Measurements from ENCODE around the gene C1QTNF2.

DNA sequence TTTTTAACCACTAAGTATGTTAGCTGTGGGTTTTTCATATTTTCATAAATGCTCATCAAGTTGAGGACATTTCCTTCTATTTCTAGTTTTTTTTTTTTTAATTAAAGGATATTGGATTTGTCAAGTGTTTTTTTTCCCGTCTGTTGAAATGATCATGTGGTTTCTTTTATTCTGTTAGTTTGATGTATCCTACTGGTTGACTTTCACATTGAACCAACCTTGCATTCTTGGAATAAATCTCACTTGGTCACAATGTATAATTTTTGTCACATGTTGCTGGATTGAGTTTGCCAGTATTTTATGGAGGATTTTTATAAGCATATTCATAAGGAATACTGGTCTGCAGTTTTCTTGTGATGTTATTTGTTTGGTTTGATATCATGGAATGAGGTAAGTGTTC lies 17.0 kb upstream of the C1QTNF2 start:
- TF ChIP-seq, protein P1, sequence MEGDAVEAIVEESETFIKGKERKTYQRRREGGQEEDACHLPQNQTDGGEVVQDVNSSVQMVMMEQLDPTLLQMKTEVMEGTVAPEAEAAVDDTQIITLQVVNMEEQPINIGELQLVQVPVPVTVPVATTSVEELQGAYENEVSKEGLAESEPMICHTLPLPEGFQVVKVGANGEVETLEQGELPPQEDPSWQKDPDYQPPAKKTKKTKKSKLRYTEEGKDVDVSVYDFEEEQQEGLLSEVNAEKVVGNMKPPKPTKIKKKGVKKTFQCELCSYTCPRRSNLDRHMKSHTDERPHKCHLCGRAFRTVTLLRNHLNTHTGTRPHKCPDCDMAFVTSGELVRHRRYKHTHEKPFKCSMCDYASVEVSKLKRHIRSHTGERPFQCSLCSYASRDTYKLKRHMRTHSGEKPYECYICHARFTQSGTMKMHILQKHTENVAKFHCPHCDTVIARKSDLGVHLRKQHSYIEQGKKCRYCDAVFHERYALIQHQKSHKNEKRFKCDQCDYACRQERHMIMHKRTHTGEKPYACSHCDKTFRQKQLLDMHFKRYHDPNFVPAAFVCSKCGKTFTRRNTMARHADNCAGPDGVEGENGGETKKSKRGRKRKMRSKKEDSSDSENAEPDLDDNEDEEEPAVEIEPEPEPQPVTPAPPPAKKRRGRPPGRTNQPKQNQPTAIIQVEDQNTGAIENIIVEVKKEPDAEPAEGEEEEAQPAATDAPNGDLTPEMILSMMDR (IDR thresholded peaks at IDR 0.05), result no peak
- no peak for TF ChIP-seq POLR2A (IDR thresholded peaks at IDR 0.05)
